OCI-LY1 (cell line): Measurements from ENCODE around the gene VWA8.

Experiments
- EZH2 ChIP-seq: fragments of 200-600 bp; sonication (generic), shearing (Covaris generic); IDR thresholded peaks from 2 replicates; pipeline ENCODE4 v1.8.0; 2017; ENCODE audit warnings: borderline replicate concordance, mixed run types, mild to moderate bottlenecking, antibody characterized with exemption, low read length, moderate library complexity, mixed read lengths
- TF ChIP-seq, protein P1 (sequence below): fragments of 200-600 bp; sonication (generic), shearing (Covaris generic); IDR thresholded peaks from 2 replicates; pipeline ENCODE4 v1.5.1; 2017; ENCODE audit warnings: mild to moderate bottlenecking, antibody characterized with exemption, low read length, moderate library complexity, mixed read lengths

DNA sequence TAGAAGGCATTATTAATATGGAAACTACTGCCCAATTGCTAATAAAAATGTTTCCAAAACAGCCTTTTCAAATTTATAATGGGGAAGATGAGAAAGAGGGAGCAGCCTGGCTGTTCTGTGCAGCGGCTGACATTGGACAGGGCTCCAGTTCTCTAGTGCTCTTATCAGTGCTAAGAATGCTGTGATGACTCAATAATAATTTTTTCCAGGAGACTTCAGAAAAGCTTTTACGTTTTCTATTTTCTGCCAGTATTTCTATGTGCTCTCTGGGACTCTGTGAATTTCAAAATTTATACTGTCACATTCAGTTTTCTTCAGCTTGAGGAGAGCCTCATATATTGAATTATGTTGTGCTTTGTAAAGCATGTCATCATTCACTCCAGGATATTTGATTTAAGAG is 209.6 kb downstream of the VWA8 start:
- TF ChIP-seq, protein P1, sequence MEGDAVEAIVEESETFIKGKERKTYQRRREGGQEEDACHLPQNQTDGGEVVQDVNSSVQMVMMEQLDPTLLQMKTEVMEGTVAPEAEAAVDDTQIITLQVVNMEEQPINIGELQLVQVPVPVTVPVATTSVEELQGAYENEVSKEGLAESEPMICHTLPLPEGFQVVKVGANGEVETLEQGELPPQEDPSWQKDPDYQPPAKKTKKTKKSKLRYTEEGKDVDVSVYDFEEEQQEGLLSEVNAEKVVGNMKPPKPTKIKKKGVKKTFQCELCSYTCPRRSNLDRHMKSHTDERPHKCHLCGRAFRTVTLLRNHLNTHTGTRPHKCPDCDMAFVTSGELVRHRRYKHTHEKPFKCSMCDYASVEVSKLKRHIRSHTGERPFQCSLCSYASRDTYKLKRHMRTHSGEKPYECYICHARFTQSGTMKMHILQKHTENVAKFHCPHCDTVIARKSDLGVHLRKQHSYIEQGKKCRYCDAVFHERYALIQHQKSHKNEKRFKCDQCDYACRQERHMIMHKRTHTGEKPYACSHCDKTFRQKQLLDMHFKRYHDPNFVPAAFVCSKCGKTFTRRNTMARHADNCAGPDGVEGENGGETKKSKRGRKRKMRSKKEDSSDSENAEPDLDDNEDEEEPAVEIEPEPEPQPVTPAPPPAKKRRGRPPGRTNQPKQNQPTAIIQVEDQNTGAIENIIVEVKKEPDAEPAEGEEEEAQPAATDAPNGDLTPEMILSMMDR, result no peak
- TF ChIP-seq EZH2, result no peak
